BE2C (cell line): ENCODE results near the gene LY6G6D.

ENCODE experiments used
- DNase-seq: peaks from one replicate; pipeline ENCODE4 v3.0.0-alpha.2; 2020
- H3K27me3 ChIP-seq: fragments of 250-450 bp; sonication (Bioruptor Pico); 2 replicates; pipeline ENCODE4 v1.5.1; 2020; ENCODE audit warnings: mild to moderate bottlenecking
- H3K36me3 ChIP-seq: fragments of 250-450 bp; sonication (Bioruptor Pico); 2 replicates; pipeline ENCODE4 v1.5.1; 2020; ENCODE audit warnings: mild to moderate bottlenecking
- H3K4me1 ChIP-seq: fragments of 250-450 bp; sonication (Bioruptor Pico); 2 replicates; pipeline ENCODE4 v1.5.1; 2020
- H3K4me3 ChIP-seq: 2 replicates; pipeline ENCODE4 v1.5.1; 2011; ENCODE audit warnings: low read depth, low read length
- H3K9me3 ChIP-seq: fragments of 250-450 bp; sonication (Bioruptor Pico); 2 replicates; pipeline ENCODE4 v1.5.1; 2020
- TF ChIP-seq, protein P1 (sequence below): IDR thresholded peaks from 2 replicates; pipeline ENCODE4 v1.5.1; 2012; ENCODE audit warnings: mild to moderate bottlenecking, low read depth, low read length

Gene LY6G6D

DNA sequence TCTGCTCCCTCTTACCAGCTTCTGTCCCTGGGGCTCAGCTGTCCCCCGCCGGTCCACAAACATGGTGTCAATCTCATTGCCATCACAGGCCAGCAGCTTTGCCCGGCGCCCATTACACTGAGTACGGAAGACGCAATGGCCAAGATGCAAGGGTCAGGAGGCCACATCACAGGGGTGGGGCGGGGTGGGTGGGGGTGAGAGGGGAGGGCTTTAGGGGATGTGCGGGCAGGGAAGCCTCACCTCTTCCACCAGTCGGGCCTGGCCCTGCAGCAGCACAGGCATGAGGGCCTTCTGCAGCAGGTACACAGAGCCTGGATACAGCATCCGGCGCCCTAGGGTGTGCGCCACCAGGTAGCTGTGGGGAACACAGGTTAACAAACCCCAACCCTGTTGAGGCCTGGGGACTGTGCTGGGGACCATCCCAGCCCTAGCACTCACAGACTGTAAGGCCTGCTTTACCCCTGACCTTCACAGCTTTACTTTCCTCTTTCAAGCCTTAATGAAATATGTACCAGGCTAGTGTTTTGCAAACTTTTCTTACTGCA lies 23.5 kb upstream of the LY6G6D start:
- Histone ChIP-seq H3K9me3 (no peaks in the 10 kb centered on the region), H3K4me3 (no peak overlapping the region), H3K36me3 (no peaks in the 10 kb centered on the region; the same call in none of the 2 replicates), H3K27me3 (no peaks in the 10 kb centered on the region), H3K4me1 (no peaks in the 10 kb centered on the region)
- TF ChIP-seq, protein P1, sequence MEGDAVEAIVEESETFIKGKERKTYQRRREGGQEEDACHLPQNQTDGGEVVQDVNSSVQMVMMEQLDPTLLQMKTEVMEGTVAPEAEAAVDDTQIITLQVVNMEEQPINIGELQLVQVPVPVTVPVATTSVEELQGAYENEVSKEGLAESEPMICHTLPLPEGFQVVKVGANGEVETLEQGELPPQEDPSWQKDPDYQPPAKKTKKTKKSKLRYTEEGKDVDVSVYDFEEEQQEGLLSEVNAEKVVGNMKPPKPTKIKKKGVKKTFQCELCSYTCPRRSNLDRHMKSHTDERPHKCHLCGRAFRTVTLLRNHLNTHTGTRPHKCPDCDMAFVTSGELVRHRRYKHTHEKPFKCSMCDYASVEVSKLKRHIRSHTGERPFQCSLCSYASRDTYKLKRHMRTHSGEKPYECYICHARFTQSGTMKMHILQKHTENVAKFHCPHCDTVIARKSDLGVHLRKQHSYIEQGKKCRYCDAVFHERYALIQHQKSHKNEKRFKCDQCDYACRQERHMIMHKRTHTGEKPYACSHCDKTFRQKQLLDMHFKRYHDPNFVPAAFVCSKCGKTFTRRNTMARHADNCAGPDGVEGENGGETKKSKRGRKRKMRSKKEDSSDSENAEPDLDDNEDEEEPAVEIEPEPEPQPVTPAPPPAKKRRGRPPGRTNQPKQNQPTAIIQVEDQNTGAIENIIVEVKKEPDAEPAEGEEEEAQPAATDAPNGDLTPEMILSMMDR, result no peak
- no peak for DNase-seq

DNA sequence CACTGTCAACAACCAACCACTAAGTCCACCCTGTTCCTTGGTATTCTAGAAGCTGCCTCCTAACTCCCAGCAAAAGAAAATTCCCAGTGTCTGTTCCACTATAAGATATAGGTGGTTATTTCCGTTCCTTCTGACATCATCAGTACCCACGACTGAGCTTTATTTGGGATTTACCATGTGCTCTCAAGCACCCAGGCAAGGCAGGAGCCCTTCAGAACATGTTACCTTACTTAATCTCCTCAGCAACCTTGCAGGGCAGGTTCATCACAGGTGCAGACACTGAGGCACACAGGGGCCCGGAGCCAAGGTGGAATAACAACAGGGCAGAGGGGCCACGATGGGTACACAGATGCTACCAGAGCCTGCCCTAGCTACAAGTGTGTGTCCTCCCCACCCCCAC lies 22.8 kb upstream of the LY6G6D start:
- no peaks in the 10 kb centered on the region for H3K9me3 ChIP-seq
- no peaks in the 10 kb centered on the region; the same call in none of the 2 replicates for H3K36me3 ChIP-seq
- H3K4me3 ChIP-seq, result no peak overlapping the region
- TF ChIP-seq, protein P1, result no peak
- no peak for DNase-seq
- H3K27me3 ChIP-seq, result no peaks in the 10 kb centered on the region
- H3K4me1 ChIP-seq, result no peaks in the 10 kb centered on the region

DNA sequence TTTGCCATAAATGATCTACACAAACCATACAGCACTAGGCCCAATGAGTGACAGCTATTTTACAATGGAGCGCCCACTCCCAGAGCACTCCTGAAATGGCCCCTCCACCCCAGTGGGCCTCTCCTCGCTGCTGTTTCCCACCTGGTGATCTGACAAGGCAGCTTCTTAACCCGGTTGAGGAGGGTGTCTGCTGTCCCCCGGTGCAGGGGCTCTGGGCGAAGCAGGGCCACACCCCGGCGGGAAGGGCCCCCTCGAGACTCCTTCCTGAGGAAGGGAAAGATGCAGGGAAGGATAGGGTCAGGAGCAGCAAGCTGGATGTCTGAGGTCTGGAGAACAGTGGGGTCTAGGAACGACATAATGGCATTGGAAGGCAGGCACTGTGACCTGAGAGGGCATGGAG lies 22.3 kb upstream of the LY6G6D start:
- no peak for DNase-seq
- Histone ChIP-seq H3K36me3 (no peaks in the 10 kb centered on the region; the same call in none of the 2 replicates), H3K9me3 (no peaks in the 10 kb centered on the region), H3K4me1 (no peaks in the 10 kb centered on the region), H3K27me3 (no peaks in the 10 kb centered on the region), H3K4me3 (no peak overlapping the region)
- TF ChIP-seq, protein P1, result no peak

DNA sequence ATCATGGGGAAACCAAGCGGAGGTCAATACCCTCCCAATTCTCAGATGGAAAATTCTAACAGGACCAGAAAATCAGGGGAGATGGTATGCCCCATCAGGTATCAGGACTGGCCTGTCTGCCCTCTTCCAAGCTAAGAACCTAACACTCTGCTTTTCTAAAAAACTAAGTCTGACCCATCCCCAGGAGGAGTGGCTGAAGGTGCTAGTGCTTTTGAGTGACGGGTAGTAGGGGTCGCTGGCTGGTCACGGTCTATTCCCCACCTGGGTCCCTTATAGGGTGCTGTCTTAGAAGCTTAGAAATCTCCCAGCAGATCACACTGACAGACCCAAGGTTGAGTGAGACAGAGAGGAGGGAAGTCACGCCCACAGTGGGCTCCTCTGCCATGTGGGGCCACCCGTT lies 21.6 kb upstream of the LY6G6D start:
- Histone ChIP-seq H3K36me3 (no peaks in the 10 kb centered on the region; the same call in none of the 2 replicates), H3K27me3 (no peaks in the 10 kb centered on the region), H3K9me3 (no peaks in the 10 kb centered on the region), H3K4me1 (no peaks in the 10 kb centered on the region), H3K4me3 (no peak overlapping the region)
- no peak for DNase-seq
- TF ChIP-seq, protein P1, result no peak

DNA sequence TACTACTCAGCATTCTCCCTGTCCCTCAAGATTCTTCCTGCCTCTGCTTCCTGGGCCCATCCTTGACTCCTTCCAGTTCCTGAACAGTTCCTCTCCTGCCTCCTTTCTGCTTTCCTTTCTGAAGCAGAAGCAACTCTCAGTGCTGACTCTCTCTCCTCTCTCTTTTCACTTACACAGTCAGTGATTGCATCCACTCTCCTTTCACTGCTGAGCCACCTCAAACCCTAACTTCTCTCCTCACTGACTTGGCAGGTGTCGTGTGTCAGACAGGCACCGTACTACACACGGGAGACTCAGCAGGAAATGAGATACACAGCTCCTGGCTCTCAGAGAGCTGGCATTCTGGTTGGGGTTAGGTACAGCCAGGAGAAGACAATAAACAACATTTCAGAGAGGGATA lies 17.6 kb upstream of the LY6G6D start:
- Histone ChIP-seq H3K9me3 (no peaks in the 10 kb centered on the region), H3K4me3 (no peak overlapping the region), H3K4me1 (no peaks in the 10 kb centered on the region), H3K36me3 (no peaks in the 10 kb centered on the region; the same call in none of the 2 replicates), H3K27me3 (no peaks in the 10 kb centered on the region)
- TF ChIP-seq, protein P1, result no peak
- no peak for DNase-seq

DNA sequence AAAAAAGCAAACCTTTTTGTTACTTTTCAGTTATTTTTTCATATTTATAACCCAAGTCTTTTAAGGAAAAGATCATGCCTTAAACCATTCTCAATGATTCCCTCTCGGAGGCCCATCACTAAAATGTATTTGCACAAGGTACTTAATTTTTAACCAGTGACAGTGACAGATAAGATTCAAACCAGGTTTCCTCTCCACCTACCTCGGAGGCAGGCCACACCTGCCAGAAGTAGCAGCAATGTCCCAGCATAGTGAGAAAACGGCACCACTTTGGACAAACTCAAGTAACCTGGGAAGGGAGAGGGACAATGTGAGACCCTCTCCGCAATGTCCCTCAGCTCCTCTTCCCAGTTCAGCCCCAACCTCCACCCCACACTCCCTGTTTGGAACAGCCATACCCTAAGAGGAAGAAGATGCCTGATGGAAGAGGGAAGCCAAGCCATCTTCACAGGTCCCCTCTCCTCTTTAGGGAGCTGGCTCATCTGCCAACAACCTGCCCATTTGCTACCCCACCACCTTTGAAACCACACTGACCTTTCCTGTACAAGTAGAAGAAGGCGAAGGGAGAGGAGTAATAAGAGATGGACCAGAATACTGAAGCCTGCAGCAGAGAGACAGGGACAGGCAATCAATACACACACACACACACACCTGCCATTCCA lies 14.3 kb upstream of the LY6G6D start:
- no peaks in the 10 kb centered on the region for H3K27me3 ChIP-seq
- TF ChIP-seq, protein P1, result no peak
- DNase-seq, result no peak
- H3K36me3 ChIP-seq, result no peaks in the 10 kb centered on the region; the same call in none of the 2 replicates
- no peak overlapping the region for H3K4me3 ChIP-seq
- no peaks in the 10 kb centered on the region for H3K4me1 ChIP-seq
- no peaks in the 10 kb centered on the region for H3K9me3 ChIP-seq
